ENCODE results near the gene MICOS13. TPM values are rescaled to one million over a fixed set of nuclear protein-coding genes. Genes with fewer than 3 reads are reported as not detected.

Gene MICOS13
- total RNA-seq, 1 experiment from 2014 or later: 52.1 TPM

DNA sequence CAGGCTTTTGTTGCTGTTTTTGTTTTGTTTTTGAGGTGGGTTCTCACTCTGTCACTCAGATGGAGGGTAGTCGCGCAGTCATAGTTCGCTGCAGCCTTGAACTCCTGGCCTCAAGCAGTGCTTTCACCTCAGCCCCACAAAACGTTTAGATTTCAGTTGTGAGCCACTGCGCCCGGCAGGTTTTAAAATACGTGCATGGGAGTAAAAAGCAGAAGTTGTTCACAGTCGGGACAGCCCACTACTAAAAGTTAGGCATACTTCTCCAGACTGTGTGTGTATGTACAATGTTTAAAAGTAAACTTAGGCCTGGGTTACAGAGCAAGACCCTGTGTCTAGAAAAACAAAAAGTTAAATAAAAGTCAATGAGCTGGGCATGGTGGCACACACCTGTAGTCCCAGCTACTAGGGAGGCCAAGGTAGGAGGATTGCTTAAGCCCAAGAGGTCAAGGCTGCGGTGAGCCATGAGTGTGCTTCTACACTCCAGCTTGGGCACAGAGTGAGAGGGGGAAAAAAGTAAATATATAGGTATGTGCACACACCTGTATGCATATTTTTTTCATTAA lies 51.3 kb downstream of the MICOS13 start:
- no peak for DNase-seq (ENCODE audit: low read depth)

DNA sequence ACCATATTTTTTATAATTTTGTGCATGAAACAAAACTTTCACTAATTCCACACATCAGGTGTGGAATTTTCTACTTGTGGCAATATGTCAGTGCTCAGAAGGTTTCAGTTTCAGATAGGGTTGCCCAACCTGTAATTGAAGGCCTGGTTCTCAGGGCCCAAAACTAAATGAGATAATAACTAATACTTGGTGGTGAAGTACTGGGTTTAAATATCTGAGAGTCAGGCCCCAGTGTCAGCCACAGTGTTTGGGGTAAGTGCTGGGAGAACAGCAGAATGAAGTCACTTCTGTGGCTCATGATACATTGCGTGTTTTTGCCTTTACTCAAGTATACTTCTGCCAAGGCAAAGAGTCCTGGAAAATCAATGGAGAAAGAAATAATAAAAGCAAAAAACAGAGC lies 51.9 kb downstream of the MICOS13 start:
- DNase-seq (ENCODE audit: low read depth): no peak

Other genes with a start within 250 kb of the MICOS13 start
- not detected in 2 replicates for gene ZNRF4, start 225.1 kb downstream of the MICOS13 start, total RNA-seq (2014; rRNA removed)
- 0.06 TPM in 1 of 2 replicates, not detected in the other for gene TINCR, start 112.6 kb downstream of the MICOS13 start, total RNA-seq (2014; rRNA removed)
- 17.6 and 23.2 TPM in 2 replicates for gene SAFB2, start 57.7 kb downstream of the MICOS13 start, total RNA-seq (2014; rRNA removed)
- 21.2 and 45.7 TPM in 2 replicates for gene SAFB, start 57.4 kb downstream of the MICOS13 start, total RNA-seq (2014; rRNA removed)
- gene HSD11B1L, start 511 bp upstream of the MICOS13 start, total RNA-seq (2014; rRNA removed): 22.4 and 24.7 TPM in 2 replicates
- 795 and 866 TPM in 2 replicates for gene RPL36, start 9.8 kb upstream of the MICOS13 start, total RNA-seq (2014; rRNA removed)
- gene LONP1, start 39.6 kb upstream of the MICOS13 start, total RNA-seq (2014; rRNA removed): 71.2 and 83.6 TPM in 2 replicates
- not detected in 2 replicates for gene CATSPERD, start 40.1 kb upstream of the MICOS13 start, total RNA-seq (2014; rRNA removed)
- 2.0 and 2.9 TPM in 2 replicates for gene PRR22, start 104.2 kb upstream of the MICOS13 start, total RNA-seq (2014; rRNA removed)
- gene DUS3L, start 110.6 kb upstream of the MICOS13 start, total RNA-seq (2014; rRNA removed): 44.6 and 47.6 TPM in 2 replicates
- not detected in 2 replicates for gene NRTN, start 124.6 kb upstream of the MICOS13 start, total RNA-seq (2014; rRNA removed)
- gene FUT6, start 159.2 kb upstream of the MICOS13 start, total RNA-seq (2014; rRNA removed): not detected in 2 replicates
- gene FUT3, start 170.9 kb upstream of the MICOS13 start, total RNA-seq (2014; rRNA removed): not detected in 2 replicates
- gene FUT5, start 190.0 kb upstream of the MICOS13 start, total RNA-seq (2014; rRNA removed): not detected in 2 replicates
- gene NDUFA11, start 223.3 kb upstream of the MICOS13 start, total RNA-seq (2014; rRNA removed): 172 and 188 TPM in 2 replicates
- 2.6 and 3.0 TPM in 2 replicates for gene VMAC, start 224.4 kb upstream of the MICOS13 start, total RNA-seq (2014; rRNA removed)
- 2.4 and 3.5 TPM in 2 replicates for gene CAPS, start 233.7 kb upstream of the MICOS13 start, total RNA-seq (2014; rRNA removed)